ENCODE data around the gene SRD5A3. TPM values are rescaled to one million over a fixed set of nuclear protein-coding genes. Genes with fewer than 3 reads are reported as not detected.

Gene SRD5A3
- total and polyA plus RNA-seq, 10 of the 15 experiments (the other 5 are each of a cell fraction or from before 2014, with no cell fraction given), result 1.6 to 20.4 (median 6.1) TPM

DNA sequence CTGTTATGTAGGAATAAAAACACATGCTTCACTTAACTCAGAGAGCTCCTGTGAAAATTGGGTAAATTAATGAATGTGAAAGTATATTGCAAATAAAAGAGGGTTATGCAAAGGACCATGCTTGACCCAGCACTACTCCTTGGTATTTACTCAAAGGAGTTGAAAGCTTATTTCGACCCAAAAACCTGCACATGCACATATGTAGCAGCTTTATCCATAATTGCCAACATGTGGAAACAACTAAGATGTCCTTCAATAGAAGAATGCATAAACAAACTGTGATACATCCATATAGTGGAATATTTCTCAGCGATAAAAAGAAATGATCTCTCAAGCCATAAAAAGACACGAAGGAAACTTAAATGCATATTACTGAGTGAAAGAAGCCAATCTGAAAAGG lies 41.7 kb upstream of the SRD5A3 start:
- no peaks in the 10 kb centered on the region for H3K79me2 ChIP-seq (ENCODE audit: control insufficient read depth, insufficient read depth, low read length)
- no peak overlapping the region for H3K27ac ChIP-seq (ENCODE audit: control insufficient read depth, insufficient read depth)
- in situ Hi-C loops (cut with MboI), result no loop called here
- H3K27me3 ChIP-seq (replicated peaks in 1 of 2; ENCODE audit: control insufficient read depth in 2 of 2, insufficient read depth in 2 of 2, low read length in 1 of 2), result no peaks in the 10 kb centered on the region
- DNase-seq (ENCODE audit: low read depth, low spot score) (no peak), ATAC-seq (no peak), FAIRE-seq (no peak)
- WGBS (ENCODE audit: insufficient coverage, insufficient replicate concordance, low lambda C conversion rate, missing lambda C conversion rate), result 43% methylated on average over 3 of the region's 3 CpGs
- no peak overlapping the region for H3K4me2 ChIP-seq (ENCODE audit: control insufficient read depth, insufficient read depth)
- BruUV-seq (replicated peaks), result no TSS peak
- no peak overlapping the region for H3K9ac ChIP-seq (ENCODE audit: control insufficient read depth, insufficient read depth, low read length)
- ChIA-PET RAD21 (ENCODE audit: unreplicated experiment) (no interaction called here), POLR2A (no interaction called here), CTCF (no interaction called here), SMC1A (ENCODE audit: uncharacterized antibody, unreplicated experiment) (interaction anchor here (0.6 kb wide), 1 partner anchor 20 kb away, joined by 3 read pairs; no protein-coding TSS in a partner anchor)
- intact Hi-C loops (cut with micrococcal nuclease; ENCODE audit: unreplicated experiment), result no loop called here
- H3K4me3 ChIP-seq, result no peak overlapping the region
- no peaks in the 10 kb centered on the region for H3K4me1 ChIP-seq (ENCODE audit: control insufficient read depth, insufficient read depth, low read length)
- no peak overlapping the region for H2AFZ ChIP-seq (ENCODE audit: control insufficient read depth, low read depth, low read length)
- no peaks in the 10 kb centered on the region for H3K36me3 ChIP-seq (ENCODE audit: control insufficient read depth in 2 of 2, insufficient read depth in 2 of 2, low read length in 1 of 2)
- no peaks in the 10 kb centered on the region for H3K9me3 ChIP-seq (replicated peaks; ENCODE audit: control insufficient read depth, insufficient read depth, low read length)
- no peaks in the 10 kb centered on the region for H4K20me1 ChIP-seq (ENCODE audit: control insufficient read depth, insufficient read depth)
- TF ChIP-seq, protein P1, sequence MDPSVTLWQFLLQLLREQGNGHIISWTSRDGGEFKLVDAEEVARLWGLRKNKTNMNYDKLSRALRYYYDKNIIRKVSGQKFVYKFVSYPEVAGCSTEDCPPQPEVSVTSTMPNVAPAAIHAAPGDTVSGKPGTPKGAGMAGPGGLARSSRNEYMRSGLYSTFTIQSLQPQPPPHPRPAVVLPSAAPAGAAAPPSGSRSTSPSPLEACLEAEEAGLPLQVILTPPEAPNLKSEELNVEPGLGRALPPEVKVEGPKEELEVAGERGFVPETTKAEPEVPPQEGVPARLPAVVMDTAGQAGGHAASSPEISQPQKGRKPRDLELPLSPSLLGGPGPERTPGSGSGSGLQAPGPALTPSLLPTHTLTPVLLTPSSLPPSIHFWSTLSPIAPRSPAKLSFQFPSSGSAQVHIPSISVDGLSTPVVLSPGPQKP (IDR thresholded peaks at IDR 0.05; ENCODE audit: low read depth, low read length), result no peak
- TF ChIP-seq NFIC (IDR thresholded peaks at IDR 0.05; ENCODE audit: low read depth, low read length) (no peak), STAT1 (conservative IDR thresholded peaks at IDR 0.05) (no peak), NFYA (IDR thresholded peaks at IDR 0.05; ENCODE audit: borderline replicate concordance, low read depth, low read length) (no peak), DPF2 (IDR thresholded peaks at IDR 0.05) (no peak)

DNA sequence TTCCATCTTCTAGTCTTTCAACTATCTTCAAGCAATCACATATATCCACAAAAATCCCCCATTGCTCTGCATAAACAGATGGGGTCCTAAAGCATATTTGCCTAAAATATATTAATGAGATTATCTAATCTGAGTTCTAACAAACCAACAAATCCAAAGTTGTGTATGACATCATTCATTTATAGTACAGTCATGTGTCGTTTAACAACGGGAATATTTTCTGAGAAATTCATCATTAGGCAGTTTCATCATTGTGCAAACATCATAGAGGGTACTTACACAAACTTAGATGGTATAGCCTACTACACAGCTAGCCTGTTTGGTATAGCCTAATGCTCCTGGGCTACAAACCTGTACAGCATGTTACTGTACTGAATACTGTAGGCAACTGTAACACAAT lies 38.0 kb upstream of the SRD5A3 start:
- 21% methylated on average over 2 of the region's 2 CpGs for WGBS (ENCODE audit: insufficient coverage, insufficient replicate concordance, low lambda C conversion rate, missing lambda C conversion rate)
- Histone ChIP-seq H2AFZ (ENCODE audit: control insufficient read depth, low read depth, low read length) (no peak overlapping the region), H3K27me3 (replicated peaks in 1 of 2; ENCODE audit: control insufficient read depth in 2 of 2, insufficient read depth in 2 of 2, low read length in 1 of 2) (no peaks in the 10 kb centered on the region), H3K4me1 (ENCODE audit: control insufficient read depth, insufficient read depth, low read length) (no peaks in the 10 kb centered on the region), H3K9ac (ENCODE audit: control insufficient read depth, insufficient read depth, low read length) (no peak overlapping the region), H3K79me2 (ENCODE audit: control insufficient read depth, insufficient read depth, low read length) (no peaks in the 10 kb centered on the region), H3K27ac (ENCODE audit: control insufficient read depth, insufficient read depth) (no peak overlapping the region), H3K36me3 (ENCODE audit: control insufficient read depth in 2 of 2, insufficient read depth in 2 of 2, low read length in 1 of 2) (no peaks in the 10 kb centered on the region), H4K20me1 (ENCODE audit: control insufficient read depth, insufficient read depth) (no peaks in the 10 kb centered on the region), H3K4me2 (ENCODE audit: control insufficient read depth, insufficient read depth) (no peak overlapping the region), H3K4me3 (no peak overlapping the region), H3K9me3 (replicated peaks; ENCODE audit: control insufficient read depth, insufficient read depth, low read length) (no peaks in the 10 kb centered on the region)
- in situ Hi-C loops (cut with MboI), result no loop called here
- intact Hi-C loops (cut with micrococcal nuclease; ENCODE audit: unreplicated experiment), result no loop called here
- ChIA-PET CTCF (no interaction called here), RAD21 (ENCODE audit: unreplicated experiment) (no interaction called here), POLR2A (interaction anchor here (0.7 kb wide), 1 partner anchor 355 kb away, joined by 3 read pairs; no protein-coding TSS in a partner anchor), SMC1A (ENCODE audit: uncharacterized antibody, unreplicated experiment) (no interaction called here)
- no TSS peak for BruUV-seq (replicated peaks)
- no peak for DNase-seq (ENCODE audit: low read depth, low spot score)
- FAIRE-seq, result no peak
- ATAC-seq, result no peak
- TF ChIP-seq RUNX3 (IDR thresholded peaks at IDR 0.05; ENCODE audit: low read length), result no peak
- no peak for TF ChIP-seq NFYA (IDR thresholded peaks at IDR 0.05; ENCODE audit: borderline replicate concordance, low read depth, low read length)
- TF ChIP-seq, protein P2, sequence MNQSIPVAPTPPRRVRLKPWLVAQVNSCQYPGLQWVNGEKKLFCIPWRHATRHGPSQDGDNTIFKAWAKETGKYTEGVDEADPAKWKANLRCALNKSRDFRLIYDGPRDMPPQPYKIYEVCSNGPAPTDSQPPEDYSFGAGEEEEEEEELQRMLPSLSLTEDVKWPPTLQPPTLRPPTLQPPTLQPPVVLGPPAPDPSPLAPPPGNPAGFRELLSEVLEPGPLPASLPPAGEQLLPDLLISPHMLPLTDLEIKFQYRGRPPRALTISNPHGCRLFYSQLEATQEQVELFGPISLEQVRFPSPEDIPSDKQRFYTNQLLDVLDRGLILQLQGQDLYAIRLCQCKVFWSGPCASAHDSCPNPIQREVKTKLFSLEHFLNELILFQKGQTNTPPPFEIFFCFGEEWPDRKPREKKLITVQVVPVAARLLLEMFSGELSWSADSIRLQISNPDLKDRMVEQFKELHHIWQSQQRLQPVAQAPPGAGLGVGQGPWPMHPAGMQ (IDR thresholded peaks at IDR 0.05; ENCODE audit: borderline replicate concordance), result no peak
- TF ChIP-seq CBX5 (IDR thresholded peaks at IDR 0.05; ENCODE audit: low read depth), result no peak
- TF ChIP-seq, protein P3, sequence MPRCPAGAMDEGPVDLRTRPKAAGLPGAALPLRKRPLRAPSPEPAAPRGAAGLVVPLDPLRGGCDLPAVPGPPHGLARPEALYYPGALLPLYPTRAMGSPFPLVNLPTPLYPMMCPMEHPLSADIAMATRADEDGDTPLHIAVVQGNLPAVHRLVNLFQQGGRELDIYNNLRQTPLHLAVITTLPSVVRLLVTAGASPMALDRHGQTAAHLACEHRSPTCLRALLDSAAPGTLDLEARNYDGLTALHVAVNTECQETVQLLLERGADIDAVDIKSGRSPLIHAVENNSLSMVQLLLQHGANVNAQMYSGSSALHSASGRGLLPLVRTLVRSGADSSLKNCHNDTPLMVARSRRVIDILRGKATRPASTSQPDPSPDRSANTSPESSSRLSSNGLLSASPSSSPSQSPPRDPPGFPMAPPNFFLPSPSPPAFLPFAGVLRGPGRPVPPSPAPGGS (IDR thresholded peaks at IDR 0.05; ENCODE audit: borderline replicate concordance, insufficient read depth, low read depth, low read length, poor library complexity, severe bottlenecking), result no peak
- no peak for TF ChIP-seq TAF1 (IDR thresholded peaks at IDR 0.05; ENCODE audit: borderline replicate concordance, low read depth, low read length)
- TF ChIP-seq MEF2A (IDR thresholded peaks at IDR 0.05; ENCODE audit: insufficient read depth, low read depth, low read length), result no peak
- TF ChIP-seq EED (IDR thresholded peaks at IDR 0.05; ENCODE audit: low read depth), result no peak
- no peak for TF ChIP-seq SUZ12 (IDR thresholded peaks at IDR 0.05; ENCODE audit: unreplicated experiment)
- TF ChIP-seq HDAC2 (IDR thresholded peaks at IDR 0.05), result no peak
- no peak for TF ChIP-seq RELA (IDR thresholded peaks at IDR 0.05; ENCODE audit: borderline replicate concordance, partially characterized antibody)
- no peak for TF ChIP-seq HDAC6 (IDR thresholded peaks at IDR 0.05; ENCODE audit: unreplicated experiment)

Measured in GM12878 (cell line).